Heart right ventricle (tissue), 16 donors: ENCODE measurements around the gene TYROBP. TPM values are rescaled to one million over a fixed set of nuclear protein-coding genes. Genes with fewer than 3 reads are reported as not detected.
"Not testable (repeated sequence)": the region's sequence is repeated elsewhere in the genome, so short reads cannot be mapped to it uniquely, and the experiment has no call there.

Experiments used
- ATAC-seq, 8 donors: fragments of 200-7000 bp; cut with Tn5 transposase; one replicate each; pipeline ENCODE4 v1.9.1; 2020; ENCODE audit warnings: mild to moderate bottlenecking in 8 of 8, moderate library complexity in 8 of 8, moderate number of reproducible peaks in 1 of 8
- DNase-seq, 2 donors: peaks; one replicate each; pipeline ENCODE4 v3.0.0-alpha.2; 2020
- H3K27ac ChIP-seq, 10 donors: fragments of 200-600 bp; sonication (generic) in 2 of 10; one replicate each; pipeline versions ENCODE4 v1.5.0 to v1.8.0; 2020 to 2022; ENCODE audit warnings: mild to moderate bottlenecking in 3 of 10
- H3K27me3 ChIP-seq, 7 donors: fragments of 200-600 bp; one replicate each; pipeline ENCODE4 v1.8.0; 2021 to 2022; ENCODE audit warnings: mild to moderate bottlenecking in 2 of 7
- H3K36me3 ChIP-seq, 9 donors: fragments of 200-600 bp; sonication (generic) in 1 of 9; one replicate each; pipeline versions ENCODE4 v1.5.0 to v1.8.0; 2020 to 2022; ENCODE audit warnings: mild to moderate bottlenecking in 2 of 9
- H3K4me1 ChIP-seq, 9 donors: fragments of 200-600 bp; sonication (generic) in 1 of 9; one replicate each; pipeline versions ENCODE4 v1.5.0 to v1.8.0; 2020 to 2022; ENCODE audit warnings: mild to moderate bottlenecking in 4 of 9
- H3K4me3 ChIP-seq, 10 donors: fragments of 200-600 bp; sonication (generic) in 2 of 10; one replicate each; pipeline versions ENCODE4 v1.5.0 to v1.8.0; 2020 to 2022; ENCODE audit warnings: mild to moderate bottlenecking in 7 of 10, moderate library complexity in 2 of 10
- H3K9me3 ChIP-seq, 11 donors: fragments of 200-600 bp in 10 of 11; sonication (generic) in 2 of 11; one replicate each; pipeline versions ENCODE4 v1.5.0 to v1.8.0; 2013 to 2022; ENCODE audit warnings: mild to moderate bottlenecking in 2 of 11, control low read depth in 1 of 11, moderate library complexity in 1 of 11
- WGBS, 2 donors: extraction: QIAGEN DNeasy Blood & Tissue Kit; methylation state at CpG; one replicate each; pipeline ENCODE4 v1.1.7; 2013; ENCODE audit warnings: inconsistent platforms in 1 of 2; 5-methylcytosine and 5-hydroxymethylcytosine counted together
- intact Hi-C, 10 donors: fragments of 100-400 bp; cut with DNase I; formaldehyde crosslinking; loops; one replicate each; pipeline versions ENCODE4 v1.11.1 to v1.14.2; 2022
- polyA plus RNA-seq, 2 donors: library from polyadenylated mRNA; stranded (reverse); fragments of 200-250 nt; gene quantifications; one replicate each; pipeline ENCODE4 v1.2.3, GENCODE V29; 2013
- total RNA-seq, 10 donors: library from RNA; stranded (reverse); fragmentation: NEBNext Ultra II Directional in 3 of 10; extraction: Animal tissue kit (Norgen Biotek cat#: 25700) in 3 of 10; gene quantifications; one replicate each; pipeline versions ENCODE4 v1.2.1 to v1.2.4, GENCODE V29; 2021 to 2023
- TF ChIP-seq, protein P1 (sequence below), 9 donors: fragments of 200-600 bp; sonication (generic) in 2 of 9; IDR thresholded peaks; one replicate each; pipeline versions ENCODE4 v1.5.0 to v1.8.0; 2021 to 2022; ENCODE audit warnings: antibody characterized with exemption in 9 of 9, mild to moderate bottlenecking in 5 of 9, moderate library complexity in 1 of 9
- donor health status: Arrhythmogenic right ventricular cardiomyopathy.
- donor health status: ischemic (EF 13 %, LVEDD 7.1; RV severe dilation, severe dysfunction).
- donor health status: healthy with polysubstance abuse.
- donor health status: DM: no; HTN: yes; CAD: no.
- donor health status: DM: no; HTN: no; CAD: no.
- donor health status: ischemic (EF 25% LVEDD 6.9; RV normal size, moderate dysfunction).
- donor health status: ischemic (EF 25% LVEDD 5.7; RV mildly dilated, moderate dysfunction).
- donor health status: healthy.
- donor health status: DM: yes; HTN: yes; CAD: no.
- donor health status: Ischemic cardiomyopathy.
- donor health status: ischemic (EF 35%, LVEDD 5.7; RV mildly dilated, moderate dysfunction).
- donor health status: nonischemic (EF 11% LVEDD 7.7; RV severe dilation, severe dysfunction).
- donor health status: DM: yes; HTN: yes; CAD: no.
- donor health status: PGD.
- donor health status: ischemic (EF 29% LVEDD 5.4; RV normal size, mild dysfunction).
- donor health status: nonischemic (EF 23%, LVEDD 6.1; RV moderate dilation, normal function).

The TYROBP gene
- total and polyA plus RNA-seq, 12 donors: 8.4 to 122 (median 18.4) TPM

DNA sequence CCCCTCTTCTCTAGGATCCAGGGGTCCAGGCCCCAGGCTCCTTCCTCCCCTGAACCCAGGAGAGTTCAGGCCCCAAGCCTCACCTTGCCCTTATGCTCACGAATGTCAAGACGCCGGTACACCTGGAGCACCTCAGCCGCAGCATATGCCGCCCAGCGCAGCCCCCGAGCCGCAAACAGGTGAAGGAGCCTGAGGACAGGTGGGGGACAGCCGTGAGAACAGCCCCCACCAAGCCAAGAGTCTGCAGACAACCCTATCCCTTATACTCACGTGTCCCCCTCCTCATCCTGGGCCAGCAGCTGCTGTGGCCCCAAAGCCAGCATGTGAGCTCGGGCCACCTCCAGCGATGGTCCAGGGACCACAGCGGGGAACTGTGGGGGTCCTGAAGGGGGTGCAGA lies 11.5 kb downstream of the TYROBP start:
- H3K27me3 ChIP-seq: no peaks in the 10 kb centered on the region
- H3K4me3 ChIP-seq: no peak overlapping the region
- peaks cover 0 to 28% (median 12%) of the 10 kb centered on the region in 9 donors for H3K4me1 ChIP-seq
- no peak for DNase-seq
- no peak for ATAC-seq
- intact Hi-C loops: loop anchor here in 2 of 10 donors (5.0 kb wide), 1 partner anchor 36 kb away; no protein-coding TSS in a partner anchor
- TF ChIP-seq, protein P1, sequence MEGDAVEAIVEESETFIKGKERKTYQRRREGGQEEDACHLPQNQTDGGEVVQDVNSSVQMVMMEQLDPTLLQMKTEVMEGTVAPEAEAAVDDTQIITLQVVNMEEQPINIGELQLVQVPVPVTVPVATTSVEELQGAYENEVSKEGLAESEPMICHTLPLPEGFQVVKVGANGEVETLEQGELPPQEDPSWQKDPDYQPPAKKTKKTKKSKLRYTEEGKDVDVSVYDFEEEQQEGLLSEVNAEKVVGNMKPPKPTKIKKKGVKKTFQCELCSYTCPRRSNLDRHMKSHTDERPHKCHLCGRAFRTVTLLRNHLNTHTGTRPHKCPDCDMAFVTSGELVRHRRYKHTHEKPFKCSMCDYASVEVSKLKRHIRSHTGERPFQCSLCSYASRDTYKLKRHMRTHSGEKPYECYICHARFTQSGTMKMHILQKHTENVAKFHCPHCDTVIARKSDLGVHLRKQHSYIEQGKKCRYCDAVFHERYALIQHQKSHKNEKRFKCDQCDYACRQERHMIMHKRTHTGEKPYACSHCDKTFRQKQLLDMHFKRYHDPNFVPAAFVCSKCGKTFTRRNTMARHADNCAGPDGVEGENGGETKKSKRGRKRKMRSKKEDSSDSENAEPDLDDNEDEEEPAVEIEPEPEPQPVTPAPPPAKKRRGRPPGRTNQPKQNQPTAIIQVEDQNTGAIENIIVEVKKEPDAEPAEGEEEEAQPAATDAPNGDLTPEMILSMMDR (IDR thresholded peaks at IDR 0.05): no peak
- no peak overlapping the region for H3K27ac ChIP-seq
- WGBS, 2 donors: 97 to 98% methylated on average over 13 of the region's 13 CpGs
- H3K36me3 ChIP-seq: peaks cover 0 to 67% (median 7%) of the 10 kb centered on the region in 9 donors
- no peaks in the 10 kb centered on the region for H3K9me3 ChIP-seq

DNA sequence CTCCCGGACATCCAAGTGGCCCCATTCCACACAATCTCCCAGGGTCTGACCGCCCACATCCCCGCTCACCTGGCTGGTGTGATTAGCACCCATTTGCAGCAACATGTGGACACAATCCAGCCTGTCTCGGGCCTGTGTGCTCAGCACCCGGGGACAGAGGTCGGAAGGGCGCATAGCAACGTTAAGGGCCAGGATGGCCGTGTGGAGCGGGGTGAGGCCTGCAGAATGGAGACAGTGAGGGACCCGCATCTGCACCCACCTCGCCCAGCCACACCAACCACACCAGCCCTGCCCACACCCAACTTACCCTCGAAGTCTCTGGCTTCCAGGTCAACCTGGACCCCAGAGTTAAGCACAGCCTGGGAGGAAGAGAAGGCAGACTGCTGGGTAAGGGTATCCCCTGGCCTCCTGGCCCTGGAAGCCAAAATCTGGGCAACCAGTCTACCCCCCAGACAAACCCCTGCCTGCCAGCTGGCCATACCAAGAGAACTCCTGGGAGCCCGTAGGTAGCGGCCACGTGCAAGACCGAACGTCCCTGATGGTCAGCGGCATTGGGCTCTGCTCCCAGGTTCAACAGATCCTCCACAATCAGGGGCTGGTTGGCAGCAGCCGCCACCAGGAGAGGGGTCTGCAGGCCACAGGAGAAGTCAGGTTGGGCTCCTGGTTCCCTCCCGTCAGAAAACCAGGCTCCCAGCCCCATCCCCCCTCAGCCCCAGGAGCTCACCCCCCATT lies 12.0 kb downstream of the TYROBP start:
- peaks cover 0 to 73% (median 7%) of the 10 kb centered on the region in 9 donors for H3K36me3 ChIP-seq
- no peaks in the 10 kb centered on the region for H3K27me3 ChIP-seq
- peaks cover 0 to 23% (median 12%) of the 10 kb centered on the region in 9 donors for H3K4me1 ChIP-seq
- TF ChIP-seq, protein P1 (IDR thresholded peaks at IDR 0.05): no peak
- H3K4me3 ChIP-seq: no peak overlapping the region
- ATAC-seq (no peak), DNase-seq (no peak)
- H3K27ac ChIP-seq: no peak overlapping the region
- intact Hi-C loops: loop anchor here in 2 of 10 donors (5.0 kb wide), 1 partner anchor 36 kb away; no protein-coding TSS in a partner anchor
- no peaks in the 10 kb centered on the region for H3K9me3 ChIP-seq
- WGBS, 2 donors: 91 to 93% methylated on average over 21 of the region's 21 CpGs

DNA sequence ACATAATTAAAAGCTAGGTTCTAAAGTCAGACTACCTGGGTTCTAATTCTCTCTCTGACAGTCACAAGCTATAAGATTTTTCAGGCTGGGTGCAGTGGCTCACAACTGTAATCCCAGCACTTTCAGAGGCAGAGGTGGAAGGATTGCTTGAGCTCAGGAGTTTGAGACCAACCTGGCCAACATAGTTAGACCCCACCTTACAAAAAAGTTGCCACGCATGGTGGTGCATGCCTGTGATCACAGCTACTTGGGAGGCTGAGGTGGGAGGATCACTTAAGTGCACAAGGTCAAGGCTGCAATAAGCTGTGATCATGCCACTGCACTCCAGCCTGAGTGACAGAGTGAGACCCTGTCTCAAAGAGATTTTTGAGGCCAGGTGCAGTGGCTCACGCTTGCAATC lies 13.8 kb downstream of the TYROBP start:
- H3K36me3 ChIP-seq: peaks cover 0 to 90% (median 8%) of the 10 kb centered on the region in 9 donors
- H3K9me3 ChIP-seq: no peaks in the 10 kb centered on the region
- ATAC-seq (no peak), DNase-seq (no peak)
- WGBS, 2 donors: 90 to 99% methylated on average over 2 of the region's 2 CpGs
- H3K4me1 ChIP-seq: peaks cover 0 to 18% (median 9%) of the 10 kb centered on the region in 9 donors
- H3K4me3 ChIP-seq: no peak overlapping the region
- intact Hi-C loops: no loop called here
- TF ChIP-seq, protein P1 (IDR thresholded peaks at IDR 0.05): no peak
- H3K27me3 ChIP-seq: no peaks in the 10 kb centered on the region
- no peak overlapping the region for H3K27ac ChIP-seq

DNA sequence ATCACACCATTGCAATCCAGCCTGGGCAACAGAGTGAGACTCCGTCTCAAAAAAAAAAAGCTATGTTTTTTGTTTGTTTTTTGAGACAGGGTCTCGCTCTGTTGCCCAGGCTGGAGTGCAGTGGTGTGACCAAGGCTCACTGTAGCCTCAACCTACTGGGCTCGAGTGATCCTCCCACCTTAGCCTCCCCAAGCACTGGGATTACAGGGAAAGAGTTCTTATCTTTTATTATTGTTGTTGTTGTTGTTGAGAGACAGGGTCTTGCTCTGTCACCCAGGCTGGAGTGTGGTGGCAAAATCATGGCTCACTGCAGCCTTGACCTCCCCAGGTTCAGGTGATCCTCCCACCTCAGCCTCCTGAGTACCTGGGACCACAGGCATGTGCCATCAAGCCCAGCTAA lies 16.3 kb downstream of the TYROBP start:
- H3K27ac ChIP-seq, DNase-seq, intact Hi-C loops, H3K9me3 ChIP-seq, H3K4me1 ChIP-seq, ATAC-seq, H3K27me3 ChIP-seq, H3K4me3 ChIP-seq: not testable (repeated sequence)
- peaks cover 0 to 100% (median 21%) of the 10 kb centered on the region in 9 donors for H3K36me3 ChIP-seq
- 93 to 96% methylated on average over 3 of the region's 3 CpGs for WGBS, 2 donors

DNA sequence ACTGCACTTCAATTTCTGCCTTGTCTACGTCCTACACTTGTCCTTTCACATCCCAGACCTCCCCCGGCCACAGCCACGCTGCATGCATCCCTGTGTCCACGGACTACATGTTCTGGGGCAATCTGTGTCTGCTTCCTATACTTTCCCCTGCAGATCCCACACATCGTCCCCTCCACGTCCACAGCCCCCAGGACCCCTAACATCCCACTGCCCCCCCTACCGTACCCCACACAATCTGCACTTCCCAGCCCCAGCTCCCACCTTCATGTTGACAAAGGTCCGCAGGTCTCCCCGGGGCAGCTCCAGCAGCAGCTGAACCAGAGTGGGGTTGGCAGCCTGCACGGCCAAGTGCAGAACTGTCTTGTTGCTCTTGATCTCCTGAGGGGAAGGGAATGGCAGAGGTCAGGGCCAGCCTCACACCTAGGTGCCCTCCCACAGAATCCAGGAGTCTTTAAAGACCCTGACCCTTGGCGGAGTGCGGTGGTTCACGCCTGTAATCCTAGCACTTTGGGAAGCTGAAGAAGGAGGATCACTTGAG lies 17.9 kb downstream of the TYROBP start:
- DNase-seq (no peak), ATAC-seq (peak in 1 of 8 donors; percentile 26)
- WGBS, 2 donors: 91 to 95% methylated on average over 13 of the region's 13 CpGs
- TF ChIP-seq, protein P1 (IDR thresholded peaks at IDR 0.05): no peak
- H3K9me3 ChIP-seq: no peaks in the 10 kb centered on the region
- H3K27ac ChIP-seq: no peak overlapping the region
- no peak overlapping the region for H3K4me3 ChIP-seq
- no peaks in the 10 kb centered on the region for H3K4me1 ChIP-seq
- H3K36me3 ChIP-seq: peaks cover 0 to 83% (median 21%) of the 10 kb centered on the region in 9 donors
- intact Hi-C loops: no loop called here
- no peaks in the 10 kb centered on the region for H3K27me3 ChIP-seq
